K562 (cell line): ENCODE results near the gene F2RL1. TPM values are rescaled to one million over a fixed set of nuclear protein-coding genes. Genes with fewer than 3 reads are reported as not detected.

Source experiments
- ELF4 ChIP-seq: fragments of 450-650 bp; formaldehyde crosslinking; IDR thresholded peaks from 2 replicates; pipeline ENCODE4 v1.4.0; 2022; ENCODE audit warnings: missing genetic modification characterization
- HLTF ChIP-seq: fragments of 450-650 bp; IDR thresholded peaks from 2 replicates; pipeline ENCODE4 v1.6.1; 2016
- MEF2A ChIP-seq: IDR thresholded peaks from 2 replicates; pipeline ENCODE4 v1.6.1; 2011; ENCODE audit warnings: low read depth, mild to moderate bottlenecking, low read length, moderate library complexity; ENCODE audit not compliant: control insufficient read depth
- SIN3B ChIP-seq: fragments of 450-650 bp; IDR thresholded peaks from 2 replicates; pipeline ENCODE4 v1.6.1; 2017; ENCODE audit warnings: low read depth, mild to moderate bottlenecking, moderate library complexity
- ZNF263 ChIP-seq: sonication (generic); formaldehyde crosslinking; IDR thresholded peaks from 2 replicates; pipeline ENCODE4 v1.8.0; 2022; ENCODE audit warnings: mild to moderate bottlenecking, missing genetic modification reagents, borderline replicate concordance
- ZNF444 ChIP-seq: fragments of 250-450 bp; sonication (Bioruptor Pico); IDR thresholded peaks from 2 replicates; pipeline ENCODE4 v1.4.0; 2020; ENCODE audit warnings: mild to moderate bottlenecking, moderate library complexity
- polyA plus RNA-seq, 8 experiments: library from polyadenylated mRNA; depleted of rRNA in 4 of 8; stranded (reverse) in 5 of 8; unstranded in 3 of 8; fragments of >200 nt; fragmentation: Nextera tagmentation in 2 of 8; fragmentation: Illumina TruSeq in 1 of 8; extraction: Ambion mirVana in 2 of 8; extraction: Trizol in 1 of 8; gene quantifications; 2 replicates each; pipeline versions ENCODE4 v1.2.1 to v1.2.3, GENCODE V29; 2011 to 2014; ENCODE audit warnings: inconsistent platforms in 1 of 8, missing spikeins in 1 of 8
- total RNA-seq, 7 experiments: library from RNA; depleted of rRNA in 6 of 7; stranded (reverse); fragments of >200 nt in 6 of 7; fragmentation: Illumina TruSeq in 2 of 7; extraction: Trizol in 2 of 7; gene quantifications; 2 replicates each; pipeline versions ENCODE4 v1.2.1 to v1.2.3, GENCODE V29; 2011 to 2021; ENCODE audit warnings: low replicate concordance in 1 of 7
- TF ChIP-seq, protein P1 (sequence below): fragments of 450-650 bp; IDR thresholded peaks from 2 replicates; pipeline ENCODE4 v1.6.1; 2016; ENCODE audit warnings: low read depth
- TF ChIP-seq, protein P2 (sequence below): sonication (generic); formaldehyde crosslinking; IDR thresholded peaks from 2 replicates; pipeline ENCODE4 v1.8.1; 2022; ENCODE audit warnings: missing genetic modification reagents
- TF ChIP-seq, protein P3 (sequence below): fragments of 450-650 bp; formaldehyde crosslinking; IDR thresholded peaks from 2 replicates; pipeline ENCODE4 v1.4.0; 2020; ENCODE audit warnings: mild to moderate bottlenecking, moderate library complexity
- TF ChIP-seq, protein P4 (sequence below): sonication (generic); formaldehyde crosslinking; IDR thresholded peaks from 2 replicates; pipeline ENCODE4 v1.8.0; 2023; ENCODE audit warnings: missing genetic modification reagents, mild to moderate bottlenecking, borderline replicate concordance

The F2RL1 gene
- total and polyA plus RNA-seq, 9 of the 15 experiments (the other 6 are each of a cell fraction or from before 2014, with no cell fraction given) = 0.03 to 0.50 (median 0.27) TPM; not detected in 6

DNA sequence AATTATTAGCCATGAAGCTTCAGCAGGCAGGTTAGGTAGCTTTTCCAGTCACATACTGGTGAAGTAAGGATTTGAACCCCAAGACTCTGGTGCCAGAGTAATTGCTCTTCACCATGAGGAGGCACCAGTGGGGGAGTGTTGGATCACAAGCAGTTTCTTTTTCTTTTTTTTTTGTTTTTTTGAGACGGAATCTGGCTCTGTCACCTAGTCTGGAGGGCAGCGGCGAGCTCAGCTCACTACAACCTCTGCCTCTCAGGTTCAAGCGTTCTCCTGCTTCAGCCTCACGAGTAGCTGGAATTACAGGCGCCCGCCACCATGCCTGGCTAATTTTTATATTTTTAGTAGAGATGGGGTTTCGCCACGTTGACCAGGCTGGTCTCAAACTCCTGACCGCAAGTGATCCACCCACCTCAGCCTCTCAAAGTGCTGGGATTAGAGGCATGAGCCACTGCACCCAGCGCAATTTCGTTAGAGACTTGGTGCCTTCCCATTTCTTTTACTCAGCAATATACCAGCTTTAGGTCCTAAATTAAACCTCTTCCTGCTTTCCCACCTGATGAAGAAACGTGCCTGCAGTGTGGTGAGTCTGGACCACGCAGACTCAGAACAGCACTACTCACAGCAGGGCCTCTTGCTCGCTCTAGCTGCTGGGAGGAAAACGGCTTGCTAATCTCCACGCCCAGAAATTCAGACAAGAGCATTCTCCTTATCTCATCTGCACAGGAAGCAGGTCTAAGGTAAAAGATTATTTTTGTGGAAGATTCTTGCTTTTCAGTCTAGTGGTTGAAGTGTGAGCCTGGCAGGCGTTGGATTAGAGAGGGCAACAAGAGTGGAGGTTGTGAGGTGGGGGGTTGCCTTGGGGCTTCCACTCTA, 30.8 kb downstream of the F2RL1 start, which contains the start of gene S100Z (continued):
- no peak for TF ChIP-seq ZNF263
- TF ChIP-seq, protein P1, sequence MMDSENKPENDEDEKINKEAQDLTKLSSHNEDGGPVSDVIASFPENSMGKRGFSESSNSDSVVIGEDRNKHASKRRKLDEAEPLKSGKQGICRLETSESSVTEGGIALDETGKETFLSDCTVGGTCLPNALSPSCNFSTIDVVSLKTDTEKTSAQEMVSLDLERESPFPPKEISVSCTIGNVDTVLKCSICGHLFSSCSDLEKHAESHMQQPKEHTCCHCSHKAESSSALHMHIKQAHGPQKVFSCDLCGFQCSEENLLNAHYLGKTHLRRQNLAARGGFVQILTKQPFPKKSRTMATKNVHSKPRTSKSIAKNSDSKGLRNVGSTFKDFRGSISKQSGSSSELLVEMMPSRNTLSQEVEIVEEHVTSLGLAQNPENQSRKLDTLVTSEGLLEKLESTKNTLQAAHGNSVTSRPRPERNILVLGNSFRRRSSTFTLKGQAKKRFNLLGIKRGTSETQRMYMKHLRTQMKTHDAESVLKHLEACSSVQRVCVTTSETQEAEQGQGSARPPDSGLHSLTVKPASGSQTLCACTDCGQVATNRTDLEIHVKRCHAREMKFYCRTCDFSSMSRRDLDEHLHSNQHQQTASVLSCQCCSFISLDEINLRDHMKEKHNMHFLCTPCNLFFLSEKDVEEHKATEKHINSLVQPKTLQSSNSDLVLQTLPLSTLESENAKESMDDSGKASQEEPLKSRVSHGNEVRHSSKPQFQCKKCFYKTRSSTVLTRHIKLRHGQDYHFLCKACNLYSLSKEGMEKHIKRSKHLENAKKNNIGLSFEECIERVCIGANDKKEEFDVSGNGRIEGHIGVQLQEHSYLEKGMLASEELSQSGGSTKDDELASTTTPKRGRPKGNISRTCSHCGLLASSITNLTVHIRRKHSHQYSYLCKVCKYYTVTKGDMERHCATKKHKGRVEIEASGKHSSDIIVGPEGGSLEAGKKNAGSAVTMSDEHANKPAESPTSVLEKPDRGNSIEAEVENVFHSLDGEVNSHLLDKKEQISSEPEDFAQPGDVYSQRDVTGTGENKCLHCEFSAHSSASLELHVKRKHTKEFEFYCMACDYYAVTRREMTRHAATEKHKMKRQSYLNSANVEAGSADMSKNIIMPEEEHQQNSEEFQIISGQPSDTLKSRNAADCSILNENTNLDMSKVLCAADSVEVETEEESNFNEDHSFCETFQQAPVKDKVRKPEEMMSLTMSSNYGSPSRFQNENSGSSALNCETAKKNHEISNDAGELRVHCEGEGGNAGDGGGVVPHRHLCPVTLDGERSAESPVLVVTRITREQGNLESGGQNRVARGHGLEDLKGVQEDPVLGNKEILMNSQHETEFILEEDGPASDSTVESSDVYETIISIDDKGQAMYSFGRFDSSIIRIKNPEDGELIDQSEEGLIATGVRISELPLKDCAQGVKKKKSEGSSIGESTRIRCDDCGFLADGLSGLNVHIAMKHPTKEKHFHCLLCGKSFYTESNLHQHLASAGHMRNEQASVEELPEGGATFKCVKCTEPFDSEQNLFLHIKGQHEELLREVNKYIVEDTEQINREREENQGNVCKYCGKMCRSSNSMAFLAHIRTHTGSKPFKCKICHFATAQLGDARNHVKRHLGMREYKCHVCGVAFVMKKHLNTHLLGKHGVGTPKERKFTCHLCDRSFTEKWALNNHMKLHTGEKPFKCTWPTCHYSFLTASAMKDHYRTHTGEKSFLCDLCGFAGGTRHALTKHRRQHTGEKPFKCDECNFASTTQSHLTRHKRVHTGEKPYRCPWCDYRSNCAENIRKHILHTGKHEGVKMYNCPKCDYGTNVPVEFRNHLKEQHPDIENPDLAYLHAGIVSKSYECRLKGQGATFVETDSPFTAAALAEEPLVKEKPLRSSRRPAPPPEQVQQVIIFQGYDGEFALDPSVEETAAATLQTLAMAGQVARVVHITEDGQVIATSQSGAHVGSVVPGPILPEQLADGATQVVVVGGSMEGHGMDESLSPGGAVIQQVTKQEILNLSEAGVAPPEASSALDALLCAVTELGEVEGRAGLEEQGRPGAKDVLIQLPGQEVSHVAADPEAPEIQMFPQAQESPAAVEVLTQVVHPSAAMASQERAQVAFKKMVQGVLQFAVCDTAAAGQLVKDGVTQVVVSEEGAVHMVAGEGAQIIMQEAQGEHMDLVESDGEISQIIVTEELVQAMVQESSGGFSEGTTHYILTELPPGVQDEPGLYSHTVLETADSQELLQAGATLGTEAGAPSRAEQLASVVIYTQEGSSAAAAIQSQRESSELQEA = no peak
- 0 out of 2 replicates have a peak, but pooled peaks have one; percentile 28 for TF ChIP-seq MEF2A
- TF ChIP-seq, protein P2, sequence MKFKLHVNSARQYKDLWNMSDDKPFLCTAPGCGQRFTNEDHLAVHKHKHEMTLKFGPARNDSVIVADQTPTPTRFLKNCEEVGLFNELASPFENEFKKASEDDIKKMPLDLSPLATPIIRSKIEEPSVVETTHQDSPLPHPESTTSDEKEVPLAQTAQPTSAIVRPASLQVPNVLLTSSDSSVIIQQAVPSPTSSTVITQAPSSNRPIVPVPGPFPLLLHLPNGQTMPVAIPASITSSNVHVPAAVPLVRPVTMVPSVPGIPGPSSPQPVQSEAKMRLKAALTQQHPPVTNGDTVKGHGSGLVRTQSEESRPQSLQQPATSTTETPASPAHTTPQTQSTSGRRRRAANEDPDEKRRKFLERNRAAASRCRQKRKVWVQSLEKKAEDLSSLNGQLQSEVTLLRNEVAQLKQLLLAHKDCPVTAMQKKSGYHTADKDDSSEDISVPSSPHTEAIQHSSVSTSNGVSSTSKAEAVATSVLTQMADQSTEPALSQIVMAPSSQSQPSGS = no peak
- TF ChIP-seq HLTF = no peak
- TF ChIP-seq, protein P3, sequence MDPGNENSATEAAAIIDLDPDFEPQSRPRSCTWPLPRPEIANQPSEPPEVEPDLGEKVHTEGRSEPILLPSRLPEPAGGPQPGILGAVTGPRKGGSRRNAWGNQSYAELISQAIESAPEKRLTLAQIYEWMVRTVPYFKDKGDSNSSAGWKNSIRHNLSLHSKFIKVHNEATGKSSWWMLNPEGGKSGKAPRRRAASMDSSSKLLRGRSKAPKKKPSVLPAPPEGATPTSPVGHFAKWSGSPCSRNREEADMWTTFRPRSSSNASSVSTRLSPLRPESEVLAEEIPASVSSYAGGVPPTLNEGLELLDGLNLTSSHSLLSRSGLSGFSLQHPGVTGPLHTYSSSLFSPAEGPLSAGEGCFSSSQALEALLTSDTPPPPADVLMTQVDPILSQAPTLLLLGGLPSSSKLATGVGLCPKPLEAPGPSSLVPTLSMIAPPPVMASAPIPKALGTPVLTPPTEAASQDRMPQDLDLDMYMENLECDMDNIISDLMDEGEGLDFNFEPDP (CRISPR knock-in tag) = no peak
- TF ChIP-seq ZNF444 (CRISPR knock-in tag) = no peak
- no peak for TF ChIP-seq ELF4 (CRISPR knock-in tag)
- TF ChIP-seq SIN3B = no peak
- TF ChIP-seq, protein P4, sequence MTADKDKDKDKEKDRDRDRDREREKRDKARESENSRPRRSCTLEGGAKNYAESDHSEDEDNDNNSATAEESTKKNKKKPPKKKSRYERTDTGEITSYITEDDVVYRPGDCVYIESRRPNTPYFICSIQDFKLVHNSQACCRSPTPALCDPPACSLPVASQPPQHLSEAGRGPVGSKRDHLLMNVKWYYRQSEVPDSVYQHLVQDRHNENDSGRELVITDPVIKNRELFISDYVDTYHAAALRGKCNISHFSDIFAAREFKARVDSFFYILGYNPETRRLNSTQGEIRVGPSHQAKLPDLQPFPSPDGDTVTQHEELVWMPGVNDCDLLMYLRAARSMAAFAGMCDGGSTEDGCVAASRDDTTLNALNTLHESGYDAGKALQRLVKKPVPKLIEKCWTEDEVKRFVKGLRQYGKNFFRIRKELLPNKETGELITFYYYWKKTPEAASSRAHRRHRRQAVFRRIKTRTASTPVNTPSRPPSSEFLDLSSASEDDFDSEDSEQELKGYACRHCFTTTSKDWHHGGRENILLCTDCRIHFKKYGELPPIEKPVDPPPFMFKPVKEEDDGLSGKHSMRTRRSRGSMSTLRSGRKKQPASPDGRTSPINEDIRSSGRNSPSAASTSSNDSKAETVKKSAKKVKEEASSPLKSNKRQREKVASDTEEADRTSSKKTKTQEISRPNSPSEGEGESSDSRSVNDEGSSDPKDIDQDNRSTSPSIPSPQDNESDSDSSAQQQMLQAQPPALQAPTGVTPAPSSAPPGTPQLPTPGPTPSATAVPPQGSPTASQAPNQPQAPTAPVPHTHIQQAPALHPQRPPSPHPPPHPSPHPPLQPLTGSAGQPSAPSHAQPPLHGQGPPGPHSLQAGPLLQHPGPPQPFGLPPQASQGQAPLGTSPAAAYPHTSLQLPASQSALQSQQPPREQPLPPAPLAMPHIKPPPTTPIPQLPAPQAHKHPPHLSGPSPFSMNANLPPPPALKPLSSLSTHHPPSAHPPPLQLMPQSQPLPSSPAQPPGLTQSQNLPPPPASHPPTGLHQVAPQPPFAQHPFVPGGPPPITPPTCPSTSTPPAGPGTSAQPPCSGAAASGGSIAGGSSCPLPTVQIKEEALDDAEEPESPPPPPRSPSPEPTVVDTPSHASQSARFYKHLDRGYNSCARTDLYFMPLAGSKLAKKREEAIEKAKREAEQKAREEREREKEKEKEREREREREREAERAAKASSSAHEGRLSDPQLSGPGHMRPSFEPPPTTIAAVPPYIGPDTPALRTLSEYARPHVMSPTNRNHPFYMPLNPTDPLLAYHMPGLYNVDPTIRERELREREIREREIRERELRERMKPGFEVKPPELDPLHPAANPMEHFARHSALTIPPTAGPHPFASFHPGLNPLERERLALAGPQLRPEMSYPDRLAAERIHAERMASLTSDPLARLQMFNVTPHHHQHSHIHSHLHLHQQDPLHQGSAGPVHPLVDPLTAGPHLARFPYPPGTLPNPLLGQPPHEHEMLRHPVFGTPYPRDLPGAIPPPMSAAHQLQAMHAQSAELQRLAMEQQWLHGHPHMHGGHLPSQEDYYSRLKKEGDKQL (CRISPR knock-in tag) = no peak
